ENCODE results near the gene MAP3K15. TPM values are rescaled to one million over a fixed set of nuclear protein-coding genes. Genes with fewer than 3 reads are reported as not detected.

MAP3K15 gene
- total RNA-seq, 1 experiment from 2014 or later, result 3.8 TPM

- Mint-ChIP-seq H3K36me3 (no peaks in the 10 kb centered on the region), H3K4me3 (no peak overlapping the region), H3K27ac (no peak overlapping the region), H3K27me3 (ENCODE audit: low read depth) (no peaks in the 10 kb centered on the region), H3K9me3 (no peaks in the 10 kb centered on the region), H3K4me1 (no peaks in the 10 kb centered on the region)
- TF ChIP-seq HMGA2 (CRISPR knock-in tag; IDR thresholded peaks at IDR 0.05) (no peak), HMGXB4 (CRISPR knock-in tag; IDR thresholded peaks at IDR 0.05) (no peak), ATF6 (CRISPR knock-in tag; IDR thresholded peaks at IDR 0.05) (no peak), ZNF532 (CRISPR knock-in tag; IDR thresholded peaks at IDR 0.05; ENCODE audit: borderline replicate concordance) (no peak), NR1H2 (CRISPR knock-in tag; IDR thresholded peaks at IDR 0.05) (no peak), FOXP1 (CRISPR knock-in tag; IDR thresholded peaks at IDR 0.05; ENCODE audit: borderline replicate concordance) (no peak), PRDM15 (CRISPR knock-in tag; IDR thresholded peaks at IDR 0.05) (no peak), ZNF219 (CRISPR knock-in tag; IDR thresholded peaks at IDR 0.05; ENCODE audit: borderline replicate concordance) (no peak), ZNF281 (CRISPR knock-in tag; IDR thresholded peaks at IDR 0.05) (no peak), PREB (CRISPR knock-in tag; IDR thresholded peaks at IDR 0.05; ENCODE audit: borderline replicate concordance) (no peak), NFYB (CRISPR knock-in tag; conservative IDR thresholded peaks at IDR 0.05; ENCODE audit: low read depth) (no peak), MXD4 (CRISPR knock-in tag; IDR thresholded peaks at IDR 0.05; ENCODE audit: borderline replicate concordance) (no peak), EMX1 (CRISPR knock-in tag; IDR thresholded peaks at IDR 0.05) (no peak), ZMAT4 (CRISPR knock-in tag; IDR thresholded peaks at IDR 0.05) (no peak)
- no peak for ATAC-seq
- DNase-seq (ENCODE audit: low spot score), result no peak
- POLR2A ChIA-PET, result no interaction called here
- CTCF ChIA-PET, result interaction anchor here (1.6 kb wide), 1 partner anchor 19 kb away, joined by 3 read pairs; no protein-coding TSS in a partner anchor
These were observed 39.5 kb upstream of the MAP3K15 start for GRCh38 chrX:19554786-19555185.

Measured in WTC11 (cell line).